Measurements from ENCODE around the gene NFIB. TPM values are rescaled to one million over a fixed set of nuclear protein-coding genes. Genes with fewer than 3 reads are reported as not detected.

The NFIB gene
- total RNA-seq, 2 donors from 2014 or later = 53.0 to 54.0 TPM

GRCh38 chr9:14298601-14299022 lies 15.3 kb downstream of the NFIB start:
- Histone ChIP-seq H3K27ac (no peak overlapping the region), H3K9ac (ENCODE audit: low read depth in 2 of 2, low read length in 2 of 2) (no peak overlapping the region), H3K36me3 (no peaks in the 10 kb centered on the region), H3K4me3 (no peak overlapping the region), H3K27me3 (no peaks in the 10 kb centered on the region), H3K4me1 (no peaks in the 10 kb centered on the region), H3K9me3 (no peaks in the 10 kb centered on the region)
- no peak for TF ChIP-seq CTCF (IDR thresholded peaks at IDR 0.05)
- DNase-seq = no peak
- intact Hi-C loops (cut with DNase I) = no loop called here

- TF ChIP-seq CTCF (IDR thresholded peaks at IDR 0.05) = no peak
- intact Hi-C loops (cut with DNase I) = no loop called here
- Histone ChIP-seq H3K27me3 (no peaks in the 10 kb centered on the region), H3K36me3 (no peaks in the 10 kb centered on the region), H3K4me1 (no peaks in the 10 kb centered on the region), H3K4me3 (no peak overlapping the region), H3K9me3 (no peaks in the 10 kb centered on the region), H3K9ac (ENCODE audit: low read depth in 2 of 2, low read length in 2 of 2) (no peak overlapping the region), H3K27ac (no peak overlapping the region)
- no peak for DNase-seq
These were observed 17.3 kb downstream of the NFIB start for GRCh38 chr9:14296495-14297113.

GRCh38 chr9:14294659-14295058 lies 19.3 kb downstream of the NFIB start:
- TF ChIP-seq CTCF (IDR thresholded peaks at IDR 0.05) = no peak
- Histone ChIP-seq H3K9me3 (no peaks in the 10 kb centered on the region), H3K4me1 (no peaks in the 10 kb centered on the region), H3K36me3 (no peaks in the 10 kb centered on the region), H3K9ac (ENCODE audit: low read depth in 2 of 2, low read length in 2 of 2) (no peak overlapping the region), H3K4me3 (no peak overlapping the region), H3K27ac (no peak overlapping the region), H3K27me3 (no peaks in the 10 kb centered on the region)
- no peak for DNase-seq
- intact Hi-C loops (cut with DNase I) = no loop called here

GRCh38 chr9:14293801-14294200 lies 20.1 kb downstream of the NFIB start:
- Histone ChIP-seq H3K9ac (ENCODE audit: low read depth in 2 of 2, low read length in 2 of 2) (no peak overlapping the region), H3K27me3 (no peaks in the 10 kb centered on the region), H3K4me3 (no peak overlapping the region), H3K36me3 (no peaks in the 10 kb centered on the region), H3K9me3 (no peaks in the 10 kb centered on the region), H3K27ac (no peak overlapping the region), H3K4me1 (no peaks in the 10 kb centered on the region)
- no peak for TF ChIP-seq CTCF (IDR thresholded peaks at IDR 0.05)
- intact Hi-C loops (cut with DNase I) = no loop called here
- DNase-seq = no peak

GRCh38 chr9:14292181-14292739 lies 21.7 kb downstream of the NFIB start:
- DNase-seq = no peak
- H3K27ac ChIP-seq = no peak overlapping the region
- H3K4me1 ChIP-seq = no peaks in the 10 kb centered on the region
- no peak overlapping the region for H3K4me3 ChIP-seq
- intact Hi-C loops (cut with DNase I) = no loop called here
- H3K27me3 ChIP-seq = no peaks in the 10 kb centered on the region
- no peaks in the 10 kb centered on the region for H3K9me3 ChIP-seq
- H3K36me3 ChIP-seq = no peaks in the 10 kb centered on the region
- H3K9ac ChIP-seq (ENCODE audit: low read depth in 2 of 2, low read length in 2 of 2) = no peak overlapping the region
- no peak for TF ChIP-seq CTCF (IDR thresholded peaks at IDR 0.05)

Measured in colonic mucosa (tissue), 4 donors.